Upper lobe of right lung (tissue), 1 donor: ENCODE results near the gene EN1. TPM values are rescaled to one million over a fixed set of nuclear protein-coding genes. Genes with fewer than 3 reads are reported as not detected.

Source experiments
- ATAC-seq: fragments of 200-7000 bp; cut with Tn5 transposase; one replicate; pipeline ENCODE4 v1.9.1; 2020; ENCODE audit warnings: mild to moderate bottlenecking, moderate library complexity
- DNase-seq: peaks from one replicate; pipeline ENCODE4 v3.0.0-alpha.2; 2020
- H3K27ac ChIP-seq: fragments of 200-600 bp; one replicate; pipeline ENCODE4 v1.8.0; 2022
- H3K27me3 ChIP-seq: fragments of 200-600 bp; one replicate; pipeline ENCODE4 v1.8.0; 2022; ENCODE audit warnings: mild to moderate bottlenecking
- H3K36me3 ChIP-seq: fragments of 200-600 bp; one replicate; pipeline ENCODE4 v1.8.0; 2022
- H3K4me1 ChIP-seq: fragments of 200-600 bp; one replicate; pipeline ENCODE4 v1.8.0; 2022
- H3K4me3 ChIP-seq: fragments of 200-600 bp; one replicate; pipeline ENCODE4 v1.8.0; 2022; ENCODE audit warnings: mild to moderate bottlenecking
- H3K9me3 ChIP-seq: fragments of 200-600 bp; one replicate; pipeline ENCODE4 v1.8.0; 2022
- intact Hi-C: fragments of 100-400 bp; cut with DNase I; formaldehyde crosslinking; loops from one replicate; pipeline ENCODE4 v1.11.0; 2022
- total RNA-seq: library from RNA; stranded (reverse); fragmentation: NEBNext Ultra II Directional; extraction: Animal tissue kit (Norgen Biotek cat#: 25700); gene quantifications from one replicate; pipeline ENCODE4 v1.2.1, GENCODE V29; 2021
- TF ChIP-seq, protein P1 (sequence below): fragments of 200-600 bp; IDR thresholded peaks from one replicate; pipeline ENCODE4 v1.8.0; 2022; ENCODE audit warnings: antibody characterized with exemption
- donor health status: DM: no; HTN: yes; CAD: no; lungs with severe emphysema.

Gene EN1
- total RNA-seq, 1 donor from 2014 or later = not detected

- Histone ChIP-seq H3K9me3 (no peaks in the 10 kb centered on the region), H3K36me3 (no peaks in the 10 kb centered on the region), H3K4me3 (no peak overlapping the region), H3K27ac (no peak overlapping the region), H3K4me1 (no peaks in the 10 kb centered on the region), H3K27me3 (peaks cover 61% of the 10 kb centered on the region)
- DNase-seq (no peak), ATAC-seq (no peak)
- TF ChIP-seq, protein P1, sequence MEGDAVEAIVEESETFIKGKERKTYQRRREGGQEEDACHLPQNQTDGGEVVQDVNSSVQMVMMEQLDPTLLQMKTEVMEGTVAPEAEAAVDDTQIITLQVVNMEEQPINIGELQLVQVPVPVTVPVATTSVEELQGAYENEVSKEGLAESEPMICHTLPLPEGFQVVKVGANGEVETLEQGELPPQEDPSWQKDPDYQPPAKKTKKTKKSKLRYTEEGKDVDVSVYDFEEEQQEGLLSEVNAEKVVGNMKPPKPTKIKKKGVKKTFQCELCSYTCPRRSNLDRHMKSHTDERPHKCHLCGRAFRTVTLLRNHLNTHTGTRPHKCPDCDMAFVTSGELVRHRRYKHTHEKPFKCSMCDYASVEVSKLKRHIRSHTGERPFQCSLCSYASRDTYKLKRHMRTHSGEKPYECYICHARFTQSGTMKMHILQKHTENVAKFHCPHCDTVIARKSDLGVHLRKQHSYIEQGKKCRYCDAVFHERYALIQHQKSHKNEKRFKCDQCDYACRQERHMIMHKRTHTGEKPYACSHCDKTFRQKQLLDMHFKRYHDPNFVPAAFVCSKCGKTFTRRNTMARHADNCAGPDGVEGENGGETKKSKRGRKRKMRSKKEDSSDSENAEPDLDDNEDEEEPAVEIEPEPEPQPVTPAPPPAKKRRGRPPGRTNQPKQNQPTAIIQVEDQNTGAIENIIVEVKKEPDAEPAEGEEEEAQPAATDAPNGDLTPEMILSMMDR = no peak
- intact Hi-C loops = no loop called here
These were observed 30.0 kb downstream of the EN1 start for GRCh38 chr2:118817469-118817868.

DNA sequence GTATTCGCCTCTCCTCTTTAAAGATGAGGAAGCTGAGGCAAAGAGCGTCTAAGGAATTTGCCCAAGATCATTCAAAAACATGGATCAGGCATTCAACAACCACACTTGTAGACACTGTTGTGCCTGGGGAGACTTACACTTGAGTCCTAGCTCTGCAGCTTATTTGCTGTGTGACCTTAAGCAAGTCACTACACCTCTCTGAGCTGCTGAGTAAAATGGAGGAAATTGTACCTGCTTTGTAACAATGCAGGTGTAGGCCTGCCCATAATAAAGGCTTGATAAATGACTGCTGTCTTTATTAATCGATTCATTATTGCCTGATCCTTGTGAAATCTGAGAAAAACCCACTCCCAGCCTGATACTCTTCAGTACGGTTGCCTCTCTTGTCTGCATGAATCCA lies 30.8 kb downstream of the EN1 start:
- DNase-seq (no peak), ATAC-seq (no peak)
- Histone ChIP-seq H3K4me1 (no peaks in the 10 kb centered on the region), H3K36me3 (no peaks in the 10 kb centered on the region), H3K9me3 (no peaks in the 10 kb centered on the region), H3K27ac (no peak overlapping the region), H3K4me3 (no peak overlapping the region), H3K27me3 (peaks cover 61% of the 10 kb centered on the region)
- intact Hi-C loops = no loop called here
- TF ChIP-seq, protein P1 = no peak

- Histone ChIP-seq H3K27me3 (peaks cover 66% of the 10 kb centered on the region), H3K9me3 (no peaks in the 10 kb centered on the region), H3K4me1 (no peaks in the 10 kb centered on the region), H3K27ac (no peak overlapping the region), H3K36me3 (no peaks in the 10 kb centered on the region), H3K4me3 (no peak overlapping the region)
- DNase-seq (no peak), ATAC-seq (no peak)
- intact Hi-C loops = no loop called here
- TF ChIP-seq, protein P1 = no peak
These were observed 31.7 kb downstream of the EN1 start for GRCh38 chr2:118815731-118816130.

DNA sequence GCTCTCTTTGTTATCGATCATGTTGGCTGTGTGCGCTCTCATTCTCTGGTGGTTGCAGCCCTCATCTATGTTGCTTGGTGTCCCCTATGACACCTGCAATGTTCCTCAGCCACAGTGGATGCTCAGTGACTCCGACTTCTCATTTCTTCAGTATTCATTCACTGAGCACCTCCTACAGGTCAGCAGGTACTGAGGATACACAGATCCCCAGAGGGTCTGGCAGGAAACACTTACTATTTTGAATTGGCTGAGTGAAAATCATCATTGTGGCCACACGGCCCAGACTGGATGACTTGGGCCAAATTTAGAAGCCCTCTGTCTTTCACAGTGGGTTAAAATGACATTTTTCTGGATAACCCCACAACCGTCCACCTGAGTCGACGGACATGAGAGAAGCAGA lies 32.1 kb downstream of the EN1 start:
- intact Hi-C loops = no loop called here
- H3K27me3 ChIP-seq = peaks cover 70% of the 10 kb centered on the region

DNA sequence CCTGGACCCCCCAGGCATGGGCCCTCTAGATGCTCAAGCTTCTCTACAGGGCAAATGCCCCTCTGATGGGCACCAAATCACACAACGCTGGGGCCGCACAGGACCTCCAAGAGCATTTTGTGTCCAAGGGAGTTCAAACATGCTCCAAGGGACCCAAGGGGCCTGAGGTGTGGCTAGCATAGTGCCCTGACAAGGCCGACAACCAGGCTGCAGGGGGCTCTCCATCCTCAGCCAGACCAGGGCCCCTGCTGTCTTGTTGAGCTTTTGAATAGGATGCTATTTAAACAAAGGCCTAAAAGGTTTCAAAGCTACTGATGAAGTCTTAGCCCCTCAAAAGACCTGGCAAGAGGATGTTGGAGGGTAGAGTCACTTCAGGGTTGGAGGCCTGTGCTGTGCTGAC lies 33.1 kb downstream of the EN1 start:
- H3K9me3 ChIP-seq = no peaks in the 10 kb centered on the region
- intact Hi-C loops = no loop called here
- H3K36me3 ChIP-seq = no peaks in the 10 kb centered on the region

More for the DNA sequence above, 32.1 kb downstream of the EN1 start:
- H3K36me3 ChIP-seq = no peaks in the 10 kb centered on the region
- no peak for ATAC-seq
- H3K9me3 ChIP-seq = no peaks in the 10 kb centered on the region
- no peak for DNase-seq
- no peak overlapping the region for H3K4me3 ChIP-seq
- TF ChIP-seq, protein P1 = no peak
- no peak overlapping the region for H3K27ac ChIP-seq
- no peaks in the 10 kb centered on the region for H3K4me1 ChIP-seq

More for the DNA sequence above, 33.1 kb downstream of the EN1 start:
- no peaks in the 10 kb centered on the region for H3K4me1 ChIP-seq
- peaks cover 70% of the 10 kb centered on the region for H3K27me3 ChIP-seq
- ATAC-seq = no peak
- no peak for DNase-seq
- H3K4me3 ChIP-seq = no peak overlapping the region
- no peak overlapping the region for H3K27ac ChIP-seq
- TF ChIP-seq, protein P1 = no peak
